GM19438 (cell line): Measurements from ENCODE around the gene NOD1.

Experiments
- ATAC-seq: cut with Tn5 transposase; IDR thresholded peaks from one replicate; pipeline ENCODE4 v1.9.1; 2021; ENCODE audit warnings: low read depth; ENCODE audit not compliant: unreplicated experiment

Gene NOD1

DNA sequence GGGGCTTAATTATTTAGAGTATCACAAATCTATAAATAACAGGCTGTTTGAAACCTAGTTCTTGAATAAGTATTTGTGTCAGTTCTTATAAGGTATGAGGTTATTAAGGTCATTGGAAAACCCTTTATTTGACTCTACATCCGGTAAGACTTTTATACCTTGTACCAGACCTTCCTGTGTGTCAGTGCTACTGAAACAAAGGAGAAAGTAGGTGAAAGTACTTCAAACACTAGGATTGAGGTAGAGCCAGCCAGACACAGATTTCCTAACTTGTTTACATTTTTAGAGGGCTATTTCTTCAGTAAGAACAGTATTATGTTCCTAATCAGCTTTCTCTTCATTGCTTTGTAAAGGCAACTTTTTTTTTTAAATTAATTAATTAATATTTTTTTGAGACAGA, 100.3 kb downstream of the NOD1 start:
- ATAC-seq: no peak
